OCI-LY1 (cell line): Measurements from ENCODE around the gene SLC25A27.
A peak's percentile ranks its signal among the peaks of the same experiment; 100 is the strongest.
"Not testable (repeated sequence)": the region's sequence is repeated elsewhere in the genome, so short reads cannot be mapped to it uniquely, and the experiment has no call there.

Experiments used
- H2AFZ ChIP-seq: fragments of 200-600 bp; sonication (generic), shearing (Covaris generic); 2 replicates; pipeline ENCODE4 v1.6.0; 2014; ENCODE audit warnings: antibody characterized with exemption, mild to moderate bottlenecking, low read length
- H3F3A ChIP-seq: fragments of 200-600 bp; sonication (generic), shearing (Covaris generic); 2 replicates; pipeline ENCODE4 v1.6.0; 2014; ENCODE audit warnings: mild to moderate bottlenecking, antibody characterized with exemption, low read length, moderate library complexity; ENCODE audit not compliant: insufficient read depth
- H3K27ac ChIP-seq: fragments of 200-600 bp; sonication (generic); 2 replicates; pipeline ENCODE4 v1.5.1; 2014; ENCODE audit warnings: low read length, mixed run types, mild to moderate bottlenecking, low read depth; ENCODE audit not compliant: poor library complexity, severe bottlenecking
- H3K27me3 ChIP-seq: fragments of 200-600 bp; sonication (generic); 2 replicates; pipeline ENCODE4 v1.6.0; 2014; ENCODE audit warnings: antibody characterized with exemption, mild to moderate bottlenecking, low read length, moderate library complexity; ENCODE audit not compliant: insufficient read depth
- H3K36me3 ChIP-seq: fragments of 200-600 bp; sonication (generic); 2 replicates; pipeline ENCODE4 v1.6.1; 2014; ENCODE audit warnings: mild to moderate bottlenecking, antibody characterized with exemption, low read length, moderate library complexity, mixed read lengths; ENCODE audit not compliant: insufficient read depth
- H3K4me1 ChIP-seq: fragments of 200-600 bp; sonication (generic); 2 replicates; pipeline ENCODE4 v1.5.1; 2014; ENCODE audit warnings: mild to moderate bottlenecking, low read length, moderate library complexity; ENCODE audit not compliant: insufficient read depth, severe bottlenecking
- H3K4me2 ChIP-seq: fragments of 200-600 bp; sonication (generic), shearing (Covaris generic); 2 replicates; pipeline ENCODE4 v1.6.1; 2014; ENCODE audit warnings: low read length
- H3K4me3 ChIP-seq: fragments of 200-600 bp; sonication (generic); 2 replicates; pipeline ENCODE4 v1.5.1; 2014; ENCODE audit warnings: low read length, low read depth, mild to moderate bottlenecking, mixed read lengths; ENCODE audit not compliant: poor library complexity, severe bottlenecking
- H3K79me2 ChIP-seq: fragments of 200-600 bp; shearing (Covaris generic); 2 replicates; pipeline ENCODE4 v1.6.1; 2016; ENCODE audit warnings: mixed run types, low read length, mixed read lengths; ENCODE audit not compliant: insufficient read depth
- H3K9ac ChIP-seq: fragments of 200-600 bp; sonication (generic), shearing (Covaris generic); 2 replicates; pipeline ENCODE4 v1.6.1; 2014; ENCODE audit warnings: mild to moderate bottlenecking, low read length, mixed read lengths
- H3K9me2 ChIP-seq: fragments of 200-600 bp; sonication (generic), shearing (Covaris generic); 2 replicates; pipeline ENCODE4 v1.6.1; 2014; ENCODE audit warnings: low read depth, mild to moderate bottlenecking, low read length, mixed read lengths
- H3K9me3 ChIP-seq: fragments of 200-600 bp; shearing (Covaris generic); 2 replicates; pipeline ENCODE4 v1.6.1; 2014; ENCODE audit warnings: low read length, mixed read lengths
- H4K20me1 ChIP-seq: fragments of 200-600 bp; sonication (generic), shearing (Covaris generic); 2 replicates; pipeline ENCODE4 v1.6.0; 2016; ENCODE audit warnings: mild to moderate bottlenecking, low read length; ENCODE audit not compliant: insufficient read depth
- CTCF ChIP-seq: fragments of 200-600 bp; sonication (generic), shearing (Covaris generic); IDR thresholded peaks from 2 replicates; pipeline ENCODE4 v1.5.1; 2017; ENCODE audit warnings: mild to moderate bottlenecking, antibody characterized with exemption, low read length, moderate library complexity, mixed read lengths
- EZH2 ChIP-seq: fragments of 200-600 bp; sonication (generic), shearing (Covaris generic); IDR thresholded peaks from 2 replicates; pipeline ENCODE4 v1.8.0; 2017; ENCODE audit warnings: borderline replicate concordance, mixed run types, mild to moderate bottlenecking, antibody characterized with exemption, low read length, moderate library complexity, mixed read lengths

The SLC25A27 gene

GRCh38 chr6:46638650-46639049 is 14.1 kb upstream of the SLC25A27 start:
- Histone ChIP-seq H3K9me2 (no peaks in the 10 kb centered on the region), H3K4me1 (peaks cover 78% of the 10 kb centered on the region), H3K9me3 (no peaks in the 10 kb centered on the region), H2AFZ (no peak overlapping the region), H3K27ac (peak overlapping the region; percentile 89), H3K4me3 (no peak overlapping the region), H3K79me2 (no peaks in the 10 kb centered on the region), H3F3A (no peaks in the 10 kb centered on the region), H3K9ac (peak overlapping the region; percentile 23; the same call in 1 of the 2 replicates), H4K20me1 (no peaks in the 10 kb centered on the region), H3K36me3 (0 out of 2 replicates have a peak, but pooled peaks cover 7% of the 10 kb centered on the region), H3K4me2 (peak overlapping the region; percentile 65), H3K27me3 (no peaks in the 10 kb centered on the region)
- TF ChIP-seq CTCF (no peak), EZH2 (no peak)

- no peaks in the 10 kb centered on the region for H3K9me2 ChIP-seq
- H3F3A ChIP-seq = no peaks in the 10 kb centered on the region
- H3K9me3 ChIP-seq = peaks cover 12% of the 10 kb centered on the region
- peaks cover 33% of the 10 kb centered on the region for H3K36me3 ChIP-seq
- H3K4me2 ChIP-seq = peak overlapping the region; percentile 44
- H2AFZ ChIP-seq = no peak overlapping the region
- TF ChIP-seq CTCF (no peak), EZH2 (no peak)
- H3K27ac ChIP-seq = peak overlapping the region; percentile 78
- 0 out of 2 replicates have a peak overlapping the region, but pooled peaks have one; percentile 13 for H3K9ac ChIP-seq
- H3K79me2 ChIP-seq = peaks cover 5% of the 10 kb centered on the region; the same call in 1 of the 2 replicates
- H3K4me3 ChIP-seq = no peak overlapping the region
- H4K20me1 ChIP-seq = no peaks in the 10 kb centered on the region
- peaks cover 52% of the 10 kb centered on the region for H3K4me1 ChIP-seq
- no peaks in the 10 kb centered on the region for H3K27me3 ChIP-seq
Observed at GRCh38 chr6:46642928-46643751, 9.6 kb upstream of the SLC25A27 start.

GRCh38 chr6:46645265-46645664 is 7.5 kb upstream of the SLC25A27 start:
- H3K27me3 ChIP-seq = no peaks in the 10 kb centered on the region
- TF ChIP-seq EZH2 (no peak), CTCF (no peak)
- no peak overlapping the region for H3K4me3 ChIP-seq
- H3K4me1 ChIP-seq = peaks cover 47% of the 10 kb centered on the region
- no peaks in the 10 kb centered on the region for H3F3A ChIP-seq
- H3K79me2 ChIP-seq = peaks cover 17% of the 10 kb centered on the region
- H2AFZ ChIP-seq = no peak overlapping the region
- no peaks in the 10 kb centered on the region for H4K20me1 ChIP-seq
- H3K9ac ChIP-seq = no peak overlapping the region
- H3K27ac ChIP-seq = no peak overlapping the region
- no peaks in the 10 kb centered on the region for H3K9me2 ChIP-seq
- H3K9me3 ChIP-seq = peaks cover 12% of the 10 kb centered on the region
- no peak overlapping the region for H3K4me2 ChIP-seq
- H3K36me3 ChIP-seq = peaks cover 37% of the 10 kb centered on the region

GRCh38 chr6:46648108-46648507 is 4.7 kb upstream of the SLC25A27 start:
- H3F3A ChIP-seq, H3K4me2 ChIP-seq, H4K20me1 ChIP-seq, H3K4me3 ChIP-seq, H3K27me3 ChIP-seq, H2AFZ ChIP-seq, H3K9ac ChIP-seq, H3K9me2 ChIP-seq, H3K27ac ChIP-seq: not testable (repeated sequence)
- Histone ChIP-seq H3K36me3 (peaks cover 30% of the 10 kb centered on the region), H3K9me3 (peaks cover 12% of the 10 kb centered on the region), H3K4me1 (peaks cover 30% of the 10 kb centered on the region), H3K79me2 (peaks cover 42% of the 10 kb centered on the region)
